Fibroblast of villous mesenchyme (primary cell): Measurements from ENCODE around the gene SSTR4. TPM values are rescaled to one million over a fixed set of nuclear protein-coding genes. Genes with fewer than 3 reads are reported as not detected.

Experiments
- DNase-seq: peaks from one replicate; pipeline ENCODE4 v3.0.0-alpha.2; 2010; ENCODE audit warnings: low read depth
- H3K4me3 ChIP-seq: 2 replicates; pipeline ENCODE4 v1.5.1; 2011; ENCODE audit warnings: low read depth, mild to moderate bottlenecking, low read length
- CTCF ChIP-seq: IDR thresholded peaks from 2 replicates; pipeline ENCODE4 v1.5.1; 2012; ENCODE audit warnings: low read depth, mild to moderate bottlenecking, low read length; ENCODE audit not compliant: insufficient read depth
- total RNA-seq: library from RNA; depleted of rRNA; stranded (reverse); fragments of >200 nt; gene quantifications from 2 replicates; pipeline ENCODE4 v1.2.3, GENCODE V29; 2012

Gene SSTR4
- total RNA-seq, 1 donor: not detected

- peak overlapping the region; percentile 54 for H3K4me3 ChIP-seq
- no peak for TF ChIP-seq CTCF
- no peak for DNase-seq
Measured at GRCh38 chr20:23047738-23048214, 12.7 kb downstream of the SSTR4 start.

DNA sequence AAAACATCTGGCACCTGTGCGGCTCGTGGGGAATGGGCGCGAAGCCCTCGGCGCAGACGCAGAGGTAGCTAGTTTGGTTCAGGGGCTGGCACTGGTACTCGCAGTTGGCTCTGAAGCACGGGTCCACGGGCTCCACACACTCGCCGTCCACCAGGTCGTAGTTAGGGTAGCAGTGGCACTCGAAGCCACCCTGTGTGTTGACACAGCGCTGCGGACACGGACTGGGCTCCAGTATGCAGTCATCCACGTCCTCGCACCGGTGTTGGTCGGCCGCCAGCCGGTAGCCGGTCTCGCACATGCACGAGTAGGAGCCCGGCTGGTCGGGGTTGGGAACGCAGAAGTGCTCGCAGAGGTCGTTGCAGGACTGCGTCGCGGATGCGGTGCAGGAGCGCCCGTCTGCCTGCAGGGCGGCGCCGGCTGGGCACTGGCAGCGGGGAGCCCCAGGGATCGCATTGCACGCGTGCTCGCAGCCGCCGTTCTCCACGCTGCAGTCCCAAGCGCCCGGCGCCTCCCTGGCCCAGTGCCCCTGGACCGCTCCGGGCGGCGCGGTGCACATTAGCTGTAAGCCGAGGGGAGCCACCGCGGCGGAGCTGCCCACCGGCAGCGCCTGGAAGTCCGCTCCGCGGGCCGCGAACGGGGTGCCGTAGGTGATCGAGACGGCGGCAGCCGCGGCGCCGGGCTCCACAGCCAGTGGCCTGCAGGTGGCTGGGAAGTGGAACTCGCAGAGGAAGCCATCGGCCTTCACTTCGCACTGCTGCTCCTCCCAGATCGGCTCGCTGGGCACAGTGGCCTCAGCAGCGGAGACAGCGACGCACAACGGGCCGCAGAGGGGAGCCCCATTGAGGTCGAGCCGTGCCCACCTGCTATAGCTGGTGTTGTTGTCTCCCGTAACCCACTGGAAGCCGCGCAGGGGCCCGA lies 13.4 kb downstream of the SSTR4 start:
- peak; percentile 17 for DNase-seq
- peak; percentile 32 for TF ChIP-seq CTCF
- H3K4me3 ChIP-seq: peak overlapping the region; percentile 54

GRCh38 chr20:23049201-23050075 lies 14.3 kb downstream of the SSTR4 start, which contains the start of gene THBD:
Gene THBD (minus strand): TSS chr20:23049672. CDS start chr20:23049504, 168 bp downstream.
- TF ChIP-seq CTCF: no peak
- peak; percentile 63 for DNase-seq
- peak within 1 kb of the TSS; percentile 54 for H3K4me3 ChIP-seq

DNA sequence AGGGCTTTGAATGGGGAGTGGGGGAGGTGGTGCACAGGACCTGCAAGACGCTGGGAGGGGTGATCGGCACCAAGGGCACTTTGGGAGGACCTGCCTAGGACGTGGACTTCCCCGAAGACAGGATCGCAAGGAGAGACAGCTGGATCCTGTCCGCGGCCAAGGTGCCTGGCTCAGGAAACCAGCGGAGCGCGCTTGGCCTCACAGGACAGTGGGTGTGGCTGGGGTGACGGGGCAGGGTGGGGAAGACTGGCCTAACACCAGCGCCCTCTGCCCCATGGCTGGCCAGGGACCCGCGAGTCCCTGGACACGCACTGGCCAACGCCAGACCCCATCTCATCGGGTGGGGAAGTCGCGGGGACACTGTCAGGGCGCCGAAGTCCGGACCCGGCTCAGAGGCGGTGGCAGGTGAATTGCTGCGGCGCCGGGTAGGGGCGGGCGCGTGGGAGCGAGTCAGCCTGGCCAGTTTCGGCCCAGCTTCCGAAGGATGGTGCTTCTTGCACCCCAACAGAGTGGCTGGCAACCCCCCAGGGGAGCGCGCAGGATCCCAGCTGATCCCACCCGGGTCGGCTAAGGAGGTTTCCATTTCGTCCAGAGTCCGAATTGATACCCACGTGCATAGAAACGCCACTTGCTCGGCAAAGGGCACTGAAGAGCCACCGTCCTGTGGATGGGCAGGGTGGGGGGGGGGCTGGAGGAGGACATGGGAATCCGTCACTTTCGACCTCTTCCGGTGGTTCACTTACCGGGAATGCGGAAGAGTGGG lies 15.1 kb downstream of the SSTR4 start:
- TF ChIP-seq CTCF: no peak
- DNase-seq: no peak
- H3K4me3 ChIP-seq: peak overlapping the region; percentile 54

- DNase-seq: peak; percentile 77
- TF ChIP-seq CTCF: peak; percentile 76
- peak overlapping the region; percentile 54 for H3K4me3 ChIP-seq
Measured at GRCh38 chr20:23050847-23051627, 15.9 kb downstream of the SSTR4 start.
